HEK293T (cell line): ENCODE results near the gene PCDHGB4.

Experiments
- ARNT ChIP-seq: fragments of 450-650 bp; IDR thresholded peaks from 2 replicates; pipeline ENCODE4 v1.6.1; 2017; ENCODE audit warnings: mild to moderate bottlenecking
- FOXM1 ChIP-seq: fragments of 450-650 bp; IDR thresholded peaks from 2 replicates; pipeline ENCODE4 v1.6.1; 2017; ENCODE audit warnings: mild to moderate bottlenecking, borderline replicate concordance
- ZNF384 ChIP-seq: fragments of 450-650 bp; IDR thresholded peaks from 2 replicates; pipeline ENCODE4 v1.6.1; 2016

DNA sequence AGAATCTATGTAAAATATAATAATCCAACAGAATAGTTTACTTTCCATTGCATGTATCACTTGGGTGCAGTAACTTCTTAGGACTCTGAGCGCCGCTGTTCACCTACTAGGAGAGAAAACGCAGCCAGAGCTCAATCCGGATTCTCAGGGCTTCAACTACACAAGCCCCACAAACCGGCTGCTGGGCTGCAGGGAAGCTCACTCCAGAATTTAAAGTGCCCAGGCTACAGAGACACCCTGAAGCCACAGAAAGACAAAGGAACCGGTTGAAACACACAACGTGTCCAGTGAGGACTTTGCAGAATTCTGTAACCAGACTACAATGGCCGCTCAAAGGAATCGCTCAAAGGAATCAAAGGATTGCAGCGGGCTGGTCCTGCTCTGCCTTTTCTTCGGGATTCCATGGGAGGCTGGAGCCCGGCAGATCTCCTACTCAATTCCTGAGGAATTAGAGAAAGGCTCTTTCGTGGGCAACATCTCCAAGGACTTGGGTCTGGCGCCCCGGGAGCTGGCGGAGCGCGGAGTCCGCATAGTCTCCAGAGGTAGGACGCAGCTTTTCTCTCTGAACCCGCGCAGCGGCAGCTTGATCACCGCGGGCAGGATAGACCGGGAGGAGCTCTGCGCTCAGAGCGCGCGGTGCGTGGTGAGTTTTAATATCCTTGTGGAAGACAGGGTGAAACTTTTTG lies 25.5 kb downstream of the PCDHGB4 start, which contains the start of gene PCDHGA10:
- TF ChIP-seq FOXM1 (no peak), ZNF384 (no peak), ARNT (no peak)
